Lower lobe of right lung (tissue), 2 donors: ENCODE data around the gene KCNK17. TPM values are rescaled to one million over a fixed set of nuclear protein-coding genes. Genes with fewer than 3 reads are reported as not detected.

Experiments used
- ATAC-seq, 2 donors: fragments of 200-7000 bp; cut with Tn5 transposase; one replicate each; pipeline ENCODE4 v1.9.1; 2020 to 2022; ENCODE audit warnings: mild to moderate bottlenecking in 2 of 2, moderate library complexity in 2 of 2
- DNase-seq: peaks from one replicate; pipeline ENCODE4 v3.0.0-alpha.2; 2020
- H3K27ac ChIP-seq: fragments of 200-600 bp; one replicate; pipeline ENCODE4 v1.8.0; 2022
- H3K27me3 ChIP-seq: fragments of 200-600 bp; one replicate; pipeline ENCODE4 v1.8.0; 2022; ENCODE audit warnings: low read depth
- H3K36me3 ChIP-seq: fragments of 200-600 bp; one replicate; pipeline ENCODE4 v1.8.0; 2022; ENCODE audit warnings: mild to moderate bottlenecking
- H3K4me1 ChIP-seq: fragments of 200-600 bp; one replicate; pipeline ENCODE4 v1.8.0; 2022
- H3K4me3 ChIP-seq: fragments of 200-600 bp; one replicate; pipeline ENCODE4 v1.8.0; 2022; ENCODE audit warnings: mild to moderate bottlenecking
- H3K9me3 ChIP-seq: fragments of 200-600 bp; one replicate; pipeline ENCODE4 v1.8.0; 2022
- intact Hi-C: fragments of 100-400 bp; cut with DNase I; formaldehyde crosslinking; loops from one replicate; pipeline ENCODE4 v1.11.0; 2022
- total RNA-seq: library from RNA; stranded (reverse); fragmentation: NEBNext Ultra II Directional; extraction: Animal tissue kit (Norgen Biotek cat#: 25700); gene quantifications from one replicate; pipeline ENCODE4 v1.2.1, GENCODE V29; 2021
- TF ChIP-seq, protein P1 (sequence below): fragments of 200-600 bp; IDR thresholded peaks from one replicate; pipeline ENCODE4 v1.8.0; 2022; ENCODE audit warnings: antibody characterized with exemption, mild to moderate bottlenecking
- donor health status: DM: no; HTN: yes; CAD: no; lungs with severe emphysema.

Gene KCNK17
- total RNA-seq, 1 donor from 2014 or later: 5.5 TPM

DNA sequence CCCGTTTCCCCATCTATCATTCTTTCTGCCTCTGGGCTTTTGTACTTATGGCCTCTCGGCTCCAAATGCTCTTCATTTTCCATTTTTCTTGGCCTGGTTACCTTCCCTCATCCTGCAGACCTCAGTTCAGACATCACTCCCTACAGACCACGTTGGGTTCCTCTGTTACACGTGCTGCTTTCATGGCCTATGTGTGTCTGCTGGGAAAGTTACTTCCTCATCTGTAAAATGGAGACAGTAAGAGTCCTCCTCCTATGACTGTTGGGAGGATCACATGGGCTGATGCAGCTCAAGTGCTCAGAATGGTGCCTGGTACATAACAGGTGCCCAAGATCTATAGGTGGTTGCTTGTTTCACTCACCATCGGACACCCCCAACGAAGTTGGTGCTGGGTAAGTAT, 13.5 kb downstream of the KCNK17 start:
- intact Hi-C loops: no loop called here
- no peak for ATAC-seq
- peaks cover 7% of the 10 kb centered on the region for H3K4me1 ChIP-seq
- H3K27ac ChIP-seq: no peak overlapping the region
- no peak for DNase-seq
- H3K4me3 ChIP-seq: no peak overlapping the region
- no peaks in the 10 kb centered on the region for H3K27me3 ChIP-seq
- H3K9me3 ChIP-seq: no peaks in the 10 kb centered on the region
- TF ChIP-seq, protein P1, sequence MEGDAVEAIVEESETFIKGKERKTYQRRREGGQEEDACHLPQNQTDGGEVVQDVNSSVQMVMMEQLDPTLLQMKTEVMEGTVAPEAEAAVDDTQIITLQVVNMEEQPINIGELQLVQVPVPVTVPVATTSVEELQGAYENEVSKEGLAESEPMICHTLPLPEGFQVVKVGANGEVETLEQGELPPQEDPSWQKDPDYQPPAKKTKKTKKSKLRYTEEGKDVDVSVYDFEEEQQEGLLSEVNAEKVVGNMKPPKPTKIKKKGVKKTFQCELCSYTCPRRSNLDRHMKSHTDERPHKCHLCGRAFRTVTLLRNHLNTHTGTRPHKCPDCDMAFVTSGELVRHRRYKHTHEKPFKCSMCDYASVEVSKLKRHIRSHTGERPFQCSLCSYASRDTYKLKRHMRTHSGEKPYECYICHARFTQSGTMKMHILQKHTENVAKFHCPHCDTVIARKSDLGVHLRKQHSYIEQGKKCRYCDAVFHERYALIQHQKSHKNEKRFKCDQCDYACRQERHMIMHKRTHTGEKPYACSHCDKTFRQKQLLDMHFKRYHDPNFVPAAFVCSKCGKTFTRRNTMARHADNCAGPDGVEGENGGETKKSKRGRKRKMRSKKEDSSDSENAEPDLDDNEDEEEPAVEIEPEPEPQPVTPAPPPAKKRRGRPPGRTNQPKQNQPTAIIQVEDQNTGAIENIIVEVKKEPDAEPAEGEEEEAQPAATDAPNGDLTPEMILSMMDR: no peak
- H3K36me3 ChIP-seq: no peaks in the 10 kb centered on the region

DNA sequence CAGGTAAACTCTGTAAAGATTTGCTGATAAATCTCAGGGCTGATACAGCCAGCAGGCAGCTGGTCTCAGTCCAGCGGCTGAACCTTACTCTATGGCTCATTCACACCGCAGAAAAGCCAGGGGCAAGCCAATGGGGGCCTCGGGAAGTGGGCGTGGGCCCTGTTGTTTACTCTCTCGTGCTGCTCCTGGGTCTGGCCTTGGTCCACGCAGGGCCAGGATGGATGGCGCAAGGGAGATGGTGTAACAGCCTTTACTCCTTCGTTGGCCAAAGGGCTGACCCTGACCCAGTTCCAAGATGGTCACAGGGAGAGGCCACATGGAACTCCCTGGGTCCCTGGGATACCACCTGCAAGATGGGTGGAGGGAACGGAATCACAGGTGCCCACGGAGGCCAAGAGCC, 16.2 kb downstream of the KCNK17 start:
- H3K27ac ChIP-seq: no peak overlapping the region
- DNase-seq: peak; percentile 54
- no peaks in the 10 kb centered on the region for H3K9me3 ChIP-seq
- no peak for ATAC-seq
- TF ChIP-seq, protein P1: no peak
- no peak overlapping the region for H3K4me3 ChIP-seq
- no peaks in the 10 kb centered on the region for H3K27me3 ChIP-seq
- peaks cover 7% of the 10 kb centered on the region for H3K4me1 ChIP-seq
- H3K36me3 ChIP-seq: no peaks in the 10 kb centered on the region
- intact Hi-C loops: no loop called here

DNA sequence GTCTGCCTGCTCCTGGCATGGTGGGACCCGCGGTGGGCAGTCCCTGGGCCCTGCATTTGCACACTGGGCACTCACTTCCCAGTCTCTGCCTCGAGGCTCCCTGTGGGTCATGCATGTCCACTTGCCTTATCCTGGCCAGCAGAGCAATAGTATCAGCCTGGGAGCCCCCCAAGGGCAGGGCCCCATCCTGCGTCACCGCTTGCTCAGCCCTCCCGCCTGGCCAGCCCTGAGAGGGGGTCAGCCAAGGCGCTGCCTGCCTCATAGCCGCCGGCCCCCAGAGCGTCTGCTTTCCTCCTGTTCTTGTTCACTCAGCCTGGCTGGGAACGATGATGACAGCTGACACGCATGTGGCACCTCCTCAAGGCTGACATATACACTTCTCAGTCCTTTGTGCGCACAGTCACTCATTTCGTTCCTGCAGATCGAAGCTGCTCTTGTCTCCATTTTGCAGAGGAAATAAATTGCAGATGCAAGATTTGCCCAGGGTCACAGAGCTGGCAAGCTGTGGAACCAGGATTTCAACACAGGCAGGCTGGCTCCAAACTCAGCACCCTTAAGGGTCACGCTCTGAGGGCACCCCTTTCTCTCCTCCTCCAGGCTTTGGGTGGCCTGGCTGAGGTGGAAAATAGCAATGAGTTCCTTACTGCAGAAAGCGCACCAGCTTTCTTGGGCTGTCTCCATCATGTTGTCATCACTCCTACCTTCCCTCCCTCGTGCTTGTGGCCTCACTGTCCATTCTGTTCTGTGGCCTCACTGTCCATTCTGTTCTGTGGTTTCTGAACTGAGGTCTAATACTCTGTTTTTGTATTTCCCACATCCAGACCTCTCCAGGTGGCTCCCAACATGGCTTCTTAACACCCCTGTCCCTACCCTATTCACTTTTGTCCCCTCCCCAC, 17.2 kb downstream of the KCNK17 start:
- DNase-seq (no peak), ATAC-seq (peak; percentile 49 to 50)
- TF ChIP-seq, protein P1: no peak
- Histone ChIP-seq H3K9me3 (no peaks in the 10 kb centered on the region), H3K36me3 (no peaks in the 10 kb centered on the region), H3K4me1 (peaks cover 7% of the 10 kb centered on the region), H3K4me3 (no peak overlapping the region), H3K27ac (no peak overlapping the region), H3K27me3 (no peaks in the 10 kb centered on the region)
- intact Hi-C loops: no loop called here

DNA sequence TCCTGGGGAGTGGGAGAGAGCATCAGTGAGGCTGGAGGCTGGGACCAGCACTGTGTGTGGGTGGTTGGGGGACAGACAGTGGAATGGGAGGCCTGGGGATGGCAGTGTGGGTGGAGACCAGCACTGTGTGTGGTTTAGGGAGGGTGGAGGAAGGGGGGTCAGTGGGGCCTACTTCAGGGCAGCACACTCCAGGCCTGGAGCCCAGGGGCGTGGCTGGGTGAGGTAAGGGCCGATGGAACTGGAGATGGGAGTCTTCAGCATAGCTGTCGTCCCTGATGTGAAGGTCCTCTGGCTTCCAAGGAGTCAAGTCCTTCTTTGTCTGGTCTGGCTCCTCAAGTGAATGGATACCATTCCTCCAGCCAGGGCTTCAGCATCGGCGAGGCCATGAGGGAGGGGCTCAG, 18.6 kb downstream of the KCNK17 start:
- Histone ChIP-seq H3K27me3 (no peaks in the 10 kb centered on the region), H3K4me1 (peaks cover 7% of the 10 kb centered on the region), H3K27ac (no peak overlapping the region), H3K36me3 (no peaks in the 10 kb centered on the region), H3K9me3 (no peaks in the 10 kb centered on the region), H3K4me3 (no peak overlapping the region)
- intact Hi-C loops: no loop called here
- peak in 1 of 2 donors; percentile 55 for ATAC-seq
- DNase-seq: no peak
- TF ChIP-seq, protein P1: no peak

DNA sequence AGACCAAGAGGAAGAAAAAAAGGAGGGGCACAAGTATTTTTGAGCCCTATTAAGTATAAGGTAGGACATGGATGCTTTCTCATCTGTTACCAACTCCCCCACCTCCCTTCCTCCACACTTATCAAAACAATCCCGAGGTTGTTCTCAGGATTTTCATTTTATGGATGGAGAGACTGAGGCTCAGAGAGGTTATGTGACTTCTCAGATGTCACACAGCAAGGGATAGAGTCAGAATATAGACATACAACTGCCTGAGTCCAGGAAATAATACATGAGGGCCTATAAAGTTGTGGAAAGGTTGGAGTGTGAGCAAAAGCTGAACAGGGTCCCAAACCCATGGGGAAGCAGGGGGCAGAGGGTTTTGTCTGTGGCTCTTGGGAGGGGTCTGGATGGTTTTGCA, 19.3 kb downstream of the KCNK17 start:
- H3K4me3 ChIP-seq: no peak overlapping the region

More for the DNA sequence above, 19.3 kb downstream of the KCNK17 start:
- H3K9me3 ChIP-seq: no peaks in the 10 kb centered on the region
- H3K27ac ChIP-seq: no peak overlapping the region
- intact Hi-C loops: no loop called here
- no peaks in the 10 kb centered on the region for H3K36me3 ChIP-seq
- H3K27me3 ChIP-seq: no peaks in the 10 kb centered on the region
- H3K4me1 ChIP-seq: peaks cover 7% of the 10 kb centered on the region
- TF ChIP-seq, protein P1: no peak
- no peak for DNase-seq
- ATAC-seq: no peak
